ENCODE data around the gene PSG2.
"Not testable (repeated sequence)": the region's sequence is repeated elsewhere in the genome, so short reads cannot be mapped to it uniquely, and the experiment has no call there.

Gene PSG2

DNA sequence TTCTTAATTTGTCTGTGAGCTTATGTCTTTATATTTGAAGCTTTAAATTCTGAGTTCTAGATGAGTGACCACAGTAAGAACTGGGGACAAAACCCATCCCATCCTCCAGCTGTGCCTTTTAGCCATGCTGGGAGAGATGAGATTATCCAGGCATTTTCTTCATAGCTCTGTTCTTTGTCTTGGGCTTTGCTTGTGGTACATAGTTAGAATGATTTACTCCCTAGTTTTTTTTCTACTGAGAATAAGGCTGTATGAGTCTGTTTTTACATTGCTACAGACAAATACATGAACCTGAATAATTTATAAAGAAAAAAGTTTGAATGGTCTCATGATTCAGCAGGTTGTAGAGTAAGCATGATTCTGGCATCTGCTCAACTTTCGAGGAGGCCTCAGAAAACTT, 24.9 kb upstream of the PSG2 start:
- not testable (repeated sequence) for H3K36me3 ChIP-seq (ENCODE audit: control insufficient read depth, insufficient read depth, low read length, severe bottlenecking); H3K27me3 ChIP-seq (replicated peaks; ENCODE audit: control insufficient read depth, insufficient read depth, low read length); H3K9ac ChIP-seq (ENCODE audit: low read length); H3K9me3 ChIP-seq (ENCODE audit: control insufficient read depth, low read length); H3K4me1 ChIP-seq (ENCODE audit: control insufficient read depth, insufficient read depth, low read length); H3K4me3 ChIP-seq (ENCODE audit: low read length)
- DNase-seq (ENCODE audit: low read depth): peak; percentile 20

DNA sequence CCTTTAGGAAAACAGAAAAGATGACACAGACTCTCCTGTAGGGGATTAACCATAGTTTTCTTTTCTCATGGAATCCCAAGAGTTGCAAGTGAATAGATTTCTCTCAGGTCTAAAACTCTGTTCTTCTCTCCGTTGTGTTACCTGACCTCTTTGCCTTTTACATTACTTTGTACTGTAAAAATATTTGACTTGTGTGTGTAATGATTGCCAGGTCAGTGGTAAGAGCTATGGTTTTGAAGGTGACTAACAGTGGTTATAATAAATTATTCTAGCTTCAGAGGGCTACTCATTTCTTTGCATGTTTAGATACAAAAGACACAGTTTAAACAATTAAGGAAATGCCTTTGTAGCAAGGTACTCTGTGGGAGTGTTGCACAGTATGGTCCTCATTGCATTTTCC, 23.0 kb upstream of the PSG2 start:
- H3K36me3 ChIP-seq (ENCODE audit: control insufficient read depth, insufficient read depth, low read length, severe bottlenecking): no peaks in the 10 kb centered on the region
- H3K9ac ChIP-seq (ENCODE audit: low read length): no peak overlapping the region
- DNase-seq (ENCODE audit: low read depth): no peak
- H3K4me1 ChIP-seq (ENCODE audit: control insufficient read depth, insufficient read depth, low read length): no peaks in the 10 kb centered on the region
- no peaks in the 10 kb centered on the region for H3K27me3 ChIP-seq (replicated peaks; ENCODE audit: control insufficient read depth, insufficient read depth, low read length)
- H3K9me3 ChIP-seq (ENCODE audit: control insufficient read depth, low read length): no peaks in the 10 kb centered on the region
- no peak overlapping the region for H3K4me3 ChIP-seq (ENCODE audit: low read length)

- H3K36me3 ChIP-seq (ENCODE audit: control insufficient read depth, insufficient read depth, low read length, severe bottlenecking): not testable (repeated sequence)
Measured at GRCh38 chr19:43104215-43104850, 21.8 kb upstream of the PSG2 start.

GRCh38 chr19:43101950-43102349, 19.4 kb upstream of the PSG2 start:
- Histone ChIP-seq H3K4me3 (ENCODE audit: low read length) (no peak overlapping the region), H3K4me1 (ENCODE audit: control insufficient read depth, insufficient read depth, low read length) (no peaks in the 10 kb centered on the region), H3K36me3 (ENCODE audit: control insufficient read depth, insufficient read depth, low read length, severe bottlenecking) (no peaks in the 10 kb centered on the region), H3K9ac (ENCODE audit: low read length) (no peak overlapping the region), H3K27me3 (replicated peaks; ENCODE audit: control insufficient read depth, insufficient read depth, low read length) (no peaks in the 10 kb centered on the region), H3K9me3 (ENCODE audit: control insufficient read depth, low read length) (no peaks in the 10 kb centered on the region)
- no peak for DNase-seq (ENCODE audit: low read depth)

More at GRCh38 chr19:43104215-43104850, 21.8 kb upstream of the PSG2 start:
- not testable (repeated sequence) for H3K4me1 ChIP-seq (ENCODE audit: control insufficient read depth, insufficient read depth, low read length); H3K4me3 ChIP-seq (ENCODE audit: low read length); H3K9ac ChIP-seq (ENCODE audit: low read length); H3K9me3 ChIP-seq (ENCODE audit: control insufficient read depth, low read length); H3K27me3 ChIP-seq (replicated peaks; ENCODE audit: control insufficient read depth, insufficient read depth, low read length)
- peak; percentile 89 for DNase-seq (ENCODE audit: low read depth)

DNA sequence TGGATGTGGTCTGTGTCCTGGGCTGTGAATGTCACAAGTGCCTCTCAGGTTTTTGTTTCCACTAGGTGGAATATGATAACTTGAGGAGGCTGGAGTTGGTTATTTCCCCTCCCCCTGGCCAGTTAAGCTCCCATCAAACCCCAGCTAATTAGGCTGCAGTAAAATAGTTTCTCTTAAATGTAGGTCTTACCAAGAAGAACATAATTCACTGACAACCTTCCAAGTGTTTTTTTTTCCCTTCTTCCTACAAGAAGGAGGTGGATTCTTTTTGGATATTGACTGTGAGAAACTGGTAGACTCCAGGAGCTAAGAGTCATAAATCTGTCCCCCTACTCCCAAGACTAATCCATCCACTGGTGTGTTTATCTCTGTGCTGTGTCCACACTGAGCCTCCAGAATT, 15.9 kb upstream of the PSG2 start:
- not testable (repeated sequence) for H3K4me1 ChIP-seq (ENCODE audit: control insufficient read depth, insufficient read depth, low read length); DNase-seq (ENCODE audit: low read depth); H3K4me3 ChIP-seq (ENCODE audit: low read length); H3K9me3 ChIP-seq (ENCODE audit: control insufficient read depth, low read length); H3K27me3 ChIP-seq (replicated peaks; ENCODE audit: control insufficient read depth, insufficient read depth, low read length); H3K36me3 ChIP-seq (ENCODE audit: control insufficient read depth, insufficient read depth, low read length, severe bottlenecking); H3K9ac ChIP-seq (ENCODE audit: low read length)

DNA sequence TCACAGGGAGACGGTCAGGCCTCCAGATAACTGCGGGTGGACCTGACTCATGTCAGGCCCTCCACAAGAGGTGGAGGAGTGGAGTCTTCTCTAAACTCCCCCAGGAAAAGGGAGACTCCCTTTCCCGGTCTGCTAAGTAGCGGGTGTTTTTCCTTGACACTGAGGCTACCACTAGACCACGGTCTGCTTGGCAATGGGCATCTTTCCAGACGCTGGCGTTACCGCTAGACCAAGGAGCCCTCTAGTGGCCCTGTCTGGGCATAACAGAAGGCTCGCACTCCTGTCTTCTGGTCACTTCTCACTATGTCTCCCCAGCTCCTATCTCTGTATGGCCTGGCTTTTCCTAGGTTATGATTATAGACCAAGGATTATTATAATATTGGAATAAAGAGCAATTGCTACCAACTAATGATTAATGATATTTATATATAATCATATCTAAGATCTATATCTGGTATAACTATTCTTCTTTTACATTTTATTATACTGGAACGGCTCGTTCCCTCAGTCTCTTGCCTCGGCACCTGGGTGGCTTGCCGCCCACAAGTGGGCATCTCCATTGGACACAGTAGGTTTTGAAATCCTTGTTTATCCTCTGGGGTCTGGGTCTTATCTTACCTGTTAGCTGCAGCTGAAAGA, 5.3 kb upstream of the PSG2 start:
- not testable (repeated sequence) for H3K4me3 ChIP-seq (ENCODE audit: low read length); H3K9ac ChIP-seq (ENCODE audit: low read length); H3K27me3 ChIP-seq (replicated peaks; ENCODE audit: control insufficient read depth, insufficient read depth, low read length); H3K36me3 ChIP-seq (ENCODE audit: control insufficient read depth, insufficient read depth, low read length, severe bottlenecking); H3K4me1 ChIP-seq (ENCODE audit: control insufficient read depth, insufficient read depth, low read length); H3K9me3 ChIP-seq (ENCODE audit: control insufficient read depth, low read length)
- peak; percentile 73 for DNase-seq (ENCODE audit: low read depth)

DNA sequence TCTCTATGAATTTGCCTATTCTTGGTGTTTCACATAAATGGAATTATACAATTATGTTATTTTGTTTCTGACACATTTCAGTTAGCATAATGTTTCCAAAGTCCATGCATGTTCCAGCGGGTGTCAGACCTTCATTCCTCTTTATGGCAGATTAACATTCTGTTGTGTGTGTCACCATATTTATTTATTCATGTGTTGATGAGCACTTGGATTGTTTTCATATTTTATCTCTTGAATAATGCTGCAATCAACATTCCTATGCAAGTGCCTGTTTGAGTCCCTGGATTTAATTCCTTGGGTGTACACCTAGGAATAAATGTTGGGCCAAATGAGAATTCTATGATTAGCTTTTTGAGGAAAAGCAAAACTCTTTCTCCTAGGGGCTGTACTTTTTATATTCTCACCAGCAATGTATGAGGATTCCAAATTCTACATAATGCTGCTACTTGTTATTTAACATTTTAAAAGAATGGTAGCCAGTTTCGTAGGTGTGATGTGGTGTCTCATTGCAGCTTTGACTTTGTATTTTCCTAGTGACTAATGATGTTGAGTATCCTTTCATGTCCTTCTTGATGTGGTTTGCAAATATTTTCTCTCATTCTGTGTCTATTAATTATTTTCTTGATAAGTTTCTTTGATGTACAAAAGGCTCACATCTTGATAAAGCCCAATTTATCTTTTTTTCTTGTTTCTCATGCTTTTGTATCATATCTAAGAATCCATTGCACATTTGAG, 3.5 kb upstream of the PSG2 start:
- not testable (repeated sequence) for H3K9me3 ChIP-seq (ENCODE audit: control insufficient read depth, low read length); H3K27me3 ChIP-seq (replicated peaks; ENCODE audit: control insufficient read depth, insufficient read depth, low read length); H3K36me3 ChIP-seq (ENCODE audit: control insufficient read depth, insufficient read depth, low read length, severe bottlenecking); H3K9ac ChIP-seq (ENCODE audit: low read length); H3K4me3 ChIP-seq (ENCODE audit: low read length); DNase-seq (ENCODE audit: low read depth); H3K4me1 ChIP-seq (ENCODE audit: control insufficient read depth, insufficient read depth, low read length)

GRCh38 chr19:43084196-43084832, 1.8 kb upstream of the PSG2 start:
- not testable (repeated sequence) for H3K4me3 ChIP-seq (ENCODE audit: low read length); H3K27me3 ChIP-seq (replicated peaks; ENCODE audit: control insufficient read depth, insufficient read depth, low read length); H3K9me3 ChIP-seq (ENCODE audit: control insufficient read depth, low read length); H3K36me3 ChIP-seq (ENCODE audit: control insufficient read depth, insufficient read depth, low read length, severe bottlenecking); H3K9ac ChIP-seq (ENCODE audit: low read length); H3K4me1 ChIP-seq (ENCODE audit: control insufficient read depth, insufficient read depth, low read length)
- peak; percentile 24 for DNase-seq (ENCODE audit: low read depth)

DNA sequence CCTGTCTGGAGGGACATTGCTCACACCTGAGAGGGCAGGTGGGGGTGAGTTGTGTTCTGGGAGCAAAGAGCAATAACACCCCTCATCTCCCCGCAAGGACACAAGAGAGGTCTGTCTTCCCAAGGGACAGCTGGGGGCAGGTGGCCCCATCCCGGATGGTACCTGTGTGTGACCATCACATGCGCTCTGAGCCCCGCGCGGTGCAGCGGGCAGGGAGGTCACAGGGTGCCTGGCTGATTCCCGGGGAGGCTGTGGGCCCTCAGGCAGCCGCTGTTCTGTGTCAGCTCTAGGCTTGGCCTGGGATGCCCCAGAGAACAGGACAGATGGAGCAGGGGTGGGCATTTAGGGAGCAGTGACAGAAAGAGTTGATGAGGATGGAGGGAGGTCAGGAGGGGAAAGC, 1.2 kb upstream of the PSG2 start:
- H3K9me3 ChIP-seq (ENCODE audit: control insufficient read depth, low read length); H3K9ac ChIP-seq (ENCODE audit: low read length); H3K4me1 ChIP-seq (ENCODE audit: control insufficient read depth, insufficient read depth, low read length); H3K36me3 ChIP-seq (ENCODE audit: control insufficient read depth, insufficient read depth, low read length, severe bottlenecking); H3K27me3 ChIP-seq (replicated peaks; ENCODE audit: control insufficient read depth, insufficient read depth, low read length); DNase-seq (ENCODE audit: low read depth); H3K4me3 ChIP-seq (ENCODE audit: low read length): not testable (repeated sequence)

- H3K4me1 ChIP-seq (ENCODE audit: control insufficient read depth, insufficient read depth, low read length): peaks cover 11% of the 10 kb centered on the region
- H3K36me3 ChIP-seq (ENCODE audit: control insufficient read depth, insufficient read depth, low read length, severe bottlenecking): no peaks in the 10 kb centered on the region
- H3K9me3 ChIP-seq (ENCODE audit: control insufficient read depth, low read length): no peaks in the 10 kb centered on the region
- DNase-seq (ENCODE audit: low read depth): peak; percentile 38
- no peaks in the 10 kb centered on the region for H3K27me3 ChIP-seq (replicated peaks; ENCODE audit: control insufficient read depth, insufficient read depth, low read length)
- H3K4me3 ChIP-seq (ENCODE audit: low read length): no peak overlapping the region
- no peak overlapping the region for H3K9ac ChIP-seq (ENCODE audit: low read length)
Measured at GRCh38 chr19:43078311-43078710, 4.2 kb downstream of the PSG2 start.

- peak; percentile 59 for DNase-seq (ENCODE audit: low read depth)
- not testable (repeated sequence) for H3K27me3 ChIP-seq (replicated peaks; ENCODE audit: control insufficient read depth, insufficient read depth, low read length)
Measured at GRCh38 chr19:43077881-43078280, 4.6 kb downstream of the PSG2 start.

More at GRCh38 chr19:43077881-43078280, 4.6 kb downstream of the PSG2 start:
- H3K9ac ChIP-seq (ENCODE audit: low read length); H3K9me3 ChIP-seq (ENCODE audit: control insufficient read depth, low read length); H3K4me3 ChIP-seq (ENCODE audit: low read length); H3K36me3 ChIP-seq (ENCODE audit: control insufficient read depth, insufficient read depth, low read length, severe bottlenecking): not testable (repeated sequence)
- peaks cover 11% of the 10 kb centered on the region for H3K4me1 ChIP-seq (ENCODE audit: control insufficient read depth, insufficient read depth, low read length)
